ENCODE measurements around the gene RAB30. TPM values are rescaled to one million over a fixed set of nuclear protein-coding genes. Genes with fewer than 3 reads are reported as not detected.

RAB30 gene
- total RNA-seq, 2 experiments from 2014 or later: 9.8 to 10.9 TPM

GRCh38 chr11:83072350-83073242, 899 bp upstream of the RAB30 start:
- POLR2A ChIA-PET: interaction anchor here (0.6 to 5.9 kb wide), 15 partner anchors 8 to 171 kb away, joined by 3 to 44 read pairs (median 4); partner anchors contain the start of genes DDIAS and PCF11
- H3K4me1 Mint-ChIP-seq (ENCODE audit: low read depth): peaks cover 42% of the 10 kb centered on the region

GRCh38 chr11:83070731-83071566, 748 bp downstream of the RAB30 start:
- Mint-ChIP-seq H3K9me3 (no peaks in the 10 kb centered on the region), H3K27ac (no peak overlapping the region), H3K4me3 (no peak overlapping the region), H3K27me3 (no peaks in the 10 kb centered on the region), H3K4me1 (ENCODE audit: low read depth) (peaks cover 47% of the 10 kb centered on the region), H3K36me3 (ENCODE audit: low read depth) (peaks cover 3% of the 10 kb centered on the region)
- ATAC-seq: no peak
- peak; percentile 53 for DNase-seq
- intact Hi-C loops (cut with micrococcal nuclease): loop anchor here (1.0 to 10.0 kb wide), 5 partner anchors 74 to 169 kb away; partner anchors contain the start of genes ANKRD42, DDIAS and PRCP
- ChIA-PET CTCF (interaction anchor here (0.6 to 1.6 kb wide), 11 partner anchors 15 to 179 kb away, joined by 3 to 4 read pairs (median 3); partner anchors contain the start of gene PRCP), POLR2A (interaction anchor here (0.9 to 5.9 kb wide), 15 partner anchors 8 to 169 kb away, joined by 3 to 44 read pairs (median 4); partner anchors contain the start of genes DDIAS and PCF11)
- TF ChIP-seq CTCF (IDR thresholded peaks at IDR 0.05): no peak

More at GRCh38 chr11:83072350-83073242, 899 bp upstream of the RAB30 start:
- intact Hi-C loops (cut with micrococcal nuclease): loop anchor here (5.0 to 10.0 kb wide), 3 partner anchors 75 to 170 kb away; partner anchors contain the start of genes ANKRD42, DDIAS and PRCP
- peaks cover 8% of the 10 kb centered on the region for H3K36me3 Mint-ChIP-seq (ENCODE audit: low read depth)
- H3K27ac Mint-ChIP-seq: no peak overlapping the region
- no peak overlapping the region for H3K4me3 Mint-ChIP-seq
- DNase-seq (no peak), ATAC-seq (no peak)
- H3K9me3 Mint-ChIP-seq: no peaks in the 10 kb centered on the region
- H3K27me3 Mint-ChIP-seq: no peaks in the 10 kb centered on the region
- CTCF ChIA-PET: interaction anchor here (0.6 to 1.4 kb wide), 3 partner anchors 10 to 172 kb away, joined by 3 to 4 read pairs (median 3); partner anchors contain the start of gene PRCP
- no peak for TF ChIP-seq CTCF (IDR thresholded peaks at IDR 0.05)

GRCh38 chr11:83070044-83070701, 1.5 kb downstream of the RAB30 start:
- peak overlapping the region; percentile 2 for H3K27ac Mint-ChIP-seq
- DNase-seq (no peak), ATAC-seq (no peak)
- no peak for TF ChIP-seq CTCF (IDR thresholded peaks at IDR 0.05)
- intact Hi-C loops (cut with micrococcal nuclease): loop anchor here (2.0 to 10.0 kb wide), 4 partner anchors 73 to 168 kb away; partner anchors contain the start of genes ANKRD42, DDIAS and PRCP
- no peaks in the 10 kb centered on the region for H3K36me3 Mint-ChIP-seq (ENCODE audit: low read depth)
- peaks cover 49% of the 10 kb centered on the region for H3K4me1 Mint-ChIP-seq (ENCODE audit: low read depth)
- no peaks in the 10 kb centered on the region for H3K27me3 Mint-ChIP-seq
- no peak overlapping the region for H3K4me3 Mint-ChIP-seq
- ChIA-PET POLR2A (interaction anchor here (0.9 to 5.9 kb wide), 8 partner anchors 7 to 168 kb away, joined by 3 to 44 read pairs (median 7); partner anchors contain the start of genes DDIAS and PCF11), CTCF (interaction anchor here (0.6 to 1.6 kb wide), 6 partner anchors 14 to 166 kb away, joined by 3 to 4 read pairs (median 3); no protein-coding TSS in a partner anchor)
- no peaks in the 10 kb centered on the region for H3K9me3 Mint-ChIP-seq

- H3K27me3 Mint-ChIP-seq: no peaks in the 10 kb centered on the region
- CTCF ChIA-PET: interaction anchor here (1.1 to 1.5 kb wide), 3 partner anchors 62 to 165 kb away, joined by 3 to 4 read pairs (median 3); no protein-coding TSS in a partner anchor
Observed at GRCh38 chr11:83069441-83070043, 2.2 kb downstream of the RAB30 start.

More at GRCh38 chr11:83069441-83070043, 2.2 kb downstream of the RAB30 start:
- peak overlapping the region; percentile 2 for H3K27ac Mint-ChIP-seq
- ATAC-seq (no peak), DNase-seq (no peak)
- TF ChIP-seq CTCF (IDR thresholded peaks at IDR 0.05): no peak
- H3K9me3 Mint-ChIP-seq: no peaks in the 10 kb centered on the region
- POLR2A ChIA-PET: interaction anchor here (0.6 to 2.9 kb wide), 6 partner anchors 13 to 168 kb away, joined by 3 to 15 read pairs (median 4); partner anchors contain the start of gene DDIAS
- intact Hi-C loops (cut with micrococcal nuclease): loop anchor here (2.0 to 10.0 kb wide), 4 partner anchors 72 to 167 kb away; partner anchors contain the start of genes ANKRD42, DDIAS and PRCP
- no peaks in the 10 kb centered on the region for H3K36me3 Mint-ChIP-seq (ENCODE audit: low read depth)
- peaks cover 49% of the 10 kb centered on the region for H3K4me1 Mint-ChIP-seq (ENCODE audit: low read depth)
- H3K4me3 Mint-ChIP-seq: no peak overlapping the region

All from activated CD8-positive, alpha-beta T cell treated with anti-CD3 and anti-CD28 coated beads for 36 hours (primary cell).